ENCODE results near the gene HCST. TPM values are rescaled to one million over a fixed set of nuclear protein-coding genes. Genes with fewer than 3 reads are reported as not detected.

Gene HCST
- total and polyA plus RNA-seq, 10 donors = 31.5 to 130 (median 63.9) TPM

DNA sequence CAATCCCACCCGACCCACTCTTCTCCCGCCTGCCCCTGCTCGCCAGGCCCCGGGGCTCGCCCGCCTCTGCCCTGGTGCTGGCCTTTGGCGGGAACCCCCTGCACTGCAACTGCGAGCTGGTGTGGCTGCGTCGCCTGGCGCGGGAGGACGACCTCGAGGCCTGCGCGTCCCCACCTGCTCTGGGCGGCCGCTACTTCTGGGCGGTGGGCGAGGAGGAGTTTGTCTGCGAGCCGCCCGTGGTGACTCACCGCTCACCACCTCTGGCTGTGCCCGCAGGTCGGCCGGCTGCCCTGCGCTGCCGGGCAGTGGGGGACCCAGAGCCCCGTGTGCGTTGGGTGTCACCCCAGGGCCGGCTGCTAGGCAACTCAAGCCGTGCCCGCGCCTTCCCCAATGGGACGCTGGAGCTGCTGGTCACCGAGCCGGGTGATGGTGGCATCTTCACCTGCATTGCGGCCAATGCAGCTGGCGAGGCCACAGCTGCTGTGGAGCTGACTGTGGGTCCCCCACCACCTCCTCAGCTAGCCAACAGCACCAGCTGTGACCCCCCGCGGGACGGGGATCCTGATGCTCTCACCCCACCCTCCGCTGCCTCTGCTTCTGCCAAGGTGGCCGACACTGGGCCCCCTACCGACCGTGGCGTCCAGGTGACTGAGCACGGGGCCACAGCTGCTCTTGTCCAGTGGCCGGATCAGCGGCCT, 37.9 kb downstream of the HCST start:
- H3K36me3 ChIP-seq = peaks cover 0 to 64% (median 21%) of the 10 kb centered on the region in 6 donors
- no peak overlapping the region for H3K27ac ChIP-seq
- DNase-seq = no peak
- 93 to 96% (median 95%) methylated on average over 32 to 51 of the region's 51 CpGs for WGBS, 5 donors
- TF ChIP-seq, protein P1, sequence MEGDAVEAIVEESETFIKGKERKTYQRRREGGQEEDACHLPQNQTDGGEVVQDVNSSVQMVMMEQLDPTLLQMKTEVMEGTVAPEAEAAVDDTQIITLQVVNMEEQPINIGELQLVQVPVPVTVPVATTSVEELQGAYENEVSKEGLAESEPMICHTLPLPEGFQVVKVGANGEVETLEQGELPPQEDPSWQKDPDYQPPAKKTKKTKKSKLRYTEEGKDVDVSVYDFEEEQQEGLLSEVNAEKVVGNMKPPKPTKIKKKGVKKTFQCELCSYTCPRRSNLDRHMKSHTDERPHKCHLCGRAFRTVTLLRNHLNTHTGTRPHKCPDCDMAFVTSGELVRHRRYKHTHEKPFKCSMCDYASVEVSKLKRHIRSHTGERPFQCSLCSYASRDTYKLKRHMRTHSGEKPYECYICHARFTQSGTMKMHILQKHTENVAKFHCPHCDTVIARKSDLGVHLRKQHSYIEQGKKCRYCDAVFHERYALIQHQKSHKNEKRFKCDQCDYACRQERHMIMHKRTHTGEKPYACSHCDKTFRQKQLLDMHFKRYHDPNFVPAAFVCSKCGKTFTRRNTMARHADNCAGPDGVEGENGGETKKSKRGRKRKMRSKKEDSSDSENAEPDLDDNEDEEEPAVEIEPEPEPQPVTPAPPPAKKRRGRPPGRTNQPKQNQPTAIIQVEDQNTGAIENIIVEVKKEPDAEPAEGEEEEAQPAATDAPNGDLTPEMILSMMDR (IDR thresholded peaks at IDR 0.05 in 8 of 11, conservative IDR thresholded peaks at IDR 0.05 in 3 of 11) = no peak
- H3K27me3 ChIP-seq (replicated peaks in 1 of 7) = peaks cover 0 to 26% (median 0%) of the 10 kb centered on the region in 7 donors
- no peak overlapping the region for H3K4me3 ChIP-seq
- intact Hi-C loops (cut with DNase I; ENCODE audit: low total_unique reads) = no loop called here
- peaks cover 6 to 42% (median 27%) of the 10 kb centered on the region in 6 donors for H3K4me1 ChIP-seq
- H3K9me3 ChIP-seq = no peaks in the 10 kb centered on the region

DNA sequence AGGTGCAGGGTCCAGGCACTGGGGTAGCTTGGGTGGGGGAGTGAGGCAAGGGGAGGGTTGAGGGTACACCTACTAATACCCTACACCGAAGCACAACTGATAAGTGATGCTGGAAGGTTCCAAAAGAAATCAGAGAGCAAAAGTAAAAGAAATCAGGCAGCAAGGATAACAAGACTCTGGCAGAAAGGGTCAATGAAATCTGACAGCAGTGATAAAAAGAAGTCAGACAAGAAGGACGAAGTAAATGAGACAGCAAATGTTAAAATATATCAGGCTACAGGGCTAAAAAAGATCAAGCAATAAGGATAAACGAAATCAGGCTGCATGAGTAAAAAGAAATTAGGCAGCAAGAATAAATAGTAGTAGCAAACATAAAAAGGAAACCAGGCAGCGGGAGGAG, 38.5 kb downstream of the HCST start:
- no peak for DNase-seq
- intact Hi-C loops (cut with DNase I; ENCODE audit: low total_unique reads) = no loop called here

GRCh38 chr19:35942235-35942634, 39.9 kb downstream of the HCST start:
- no peaks in the 10 kb centered on the region for H3K9me3 ChIP-seq
- DNase-seq = no peak

More for the DNA sequence above, 38.5 kb downstream of the HCST start:
- peaks cover 0 to 20% (median 0%) of the 10 kb centered on the region in 7 donors for H3K27me3 ChIP-seq (replicated peaks in 1 of 7)
- no peak overlapping the region for H3K4me3 ChIP-seq
- no peak overlapping the region for H3K27ac ChIP-seq
- peaks cover under 1 to 36% (median 21%) of the 10 kb centered on the region in 6 donors for H3K4me1 ChIP-seq
- TF ChIP-seq, protein P1 (IDR thresholded peaks at IDR 0.05 in 8 of 11, conservative IDR thresholded peaks at IDR 0.05 in 3 of 11) = no peak
- TF ChIP-seq POLR2AphosphoS5 (IDR thresholded peaks at IDR 0.05) (no peak), POLR2A (IDR thresholded peaks at IDR 0.05) (no peak)
- H3K9me3 ChIP-seq = no peaks in the 10 kb centered on the region
- peaks cover 0 to 64% (median 21%) of the 10 kb centered on the region in 6 donors for H3K36me3 ChIP-seq
- 67 to 91% (median 75%) methylated on average over 4 of the region's 4 CpGs for WGBS, 5 donors

More at GRCh38 chr19:35942235-35942634, 39.9 kb downstream of the HCST start:
- WGBS, 5 donors = 90 to 100% (median 94%) methylated on average over 3 of the region's 3 CpGs; no CpG with 5 or more reads in 1 of the 5 donors
- no peak overlapping the region for H3K27ac ChIP-seq
- H3K4me1 ChIP-seq = peaks cover 0 to 27% (median 13%) of the 10 kb centered on the region in 6 donors
- intact Hi-C loops (cut with DNase I; ENCODE audit: low total_unique reads) = no loop called here
- H3K36me3 ChIP-seq = peaks cover 0 to 64% (median 21%) of the 10 kb centered on the region in 6 donors
- no peak for TF ChIP-seq POLR2AphosphoS5 (IDR thresholded peaks at IDR 0.05)
- TF ChIP-seq, protein P1 (IDR thresholded peaks at IDR 0.05 in 8 of 11, conservative IDR thresholded peaks at IDR 0.05 in 3 of 11) = no peak
- no peak for TF ChIP-seq POLR2A (IDR thresholded peaks at IDR 0.05)
- H3K27me3 ChIP-seq (replicated peaks in 1 of 7) = peaks cover 0 to 6% (median 0%) of the 10 kb centered on the region in 7 donors
- no peak overlapping the region for H3K4me3 ChIP-seq

Measured in spleen (tissue), 11 donors.